Umbilical cord (tissue), 2 donors: ENCODE measurements around the gene F11. TPM values are rescaled to one million over a fixed set of nuclear protein-coding genes. Genes with fewer than 3 reads are reported as not detected.
"Not testable (repeated sequence)": the region's sequence is repeated elsewhere in the genome, so short reads cannot be mapped to it uniquely, and the experiment has no call there.

Source experiments
- DNase-seq: peaks from one replicate; pipeline ENCODE4 v3.0.0-alpha.2; 2015; ENCODE audit warnings: low spot score
- total RNA-seq: library from RNA; depleted of rRNA; stranded (reverse); fragments of >200 nt; gene quantifications from one replicate; pipeline ENCODE4 v1.2.3, GENCODE V29; 2014; ENCODE audit warnings: low replicate concordance; ENCODE audit not compliant: insufficient read depth

The F11 gene
- total RNA-seq, 1 donor from 2014 or later, result not detected

GRCh38 chr4:186249785-186250754 is 15.9 kb upstream of the F11 start:
- DNase-seq, result no peak

- no peak for DNase-seq
Measured at GRCh38 chr4:186250760-186251159, 15.2 kb upstream of the F11 start.

GRCh38 chr4:186255122-186255521 is 10.9 kb upstream of the F11 start:
- no peak for DNase-seq

GRCh38 chr4:186258216-186258811 is 7.7 kb upstream of the F11 start:
- DNase-seq, result no peak

DNA sequence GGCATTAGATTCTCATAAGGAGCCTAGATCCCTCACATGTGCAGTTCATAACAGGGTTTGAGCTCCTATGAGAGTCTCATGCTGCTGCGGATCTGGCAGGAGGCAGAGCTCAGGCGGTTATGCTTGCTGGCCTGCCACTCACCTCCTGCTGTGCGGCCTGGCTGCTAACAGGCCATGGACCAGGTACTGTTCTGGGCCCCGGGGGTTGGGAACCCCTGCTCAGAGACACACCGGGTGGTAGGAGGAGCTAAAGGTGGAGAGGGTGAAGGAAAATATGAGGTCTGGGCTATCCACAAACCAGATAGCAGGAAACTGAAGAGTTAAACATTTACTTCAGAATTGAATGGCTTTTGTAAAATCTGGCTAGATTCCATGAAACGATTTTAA is 5.9 kb upstream of the F11 start:
- DNase-seq, result no peak

GRCh38 chr4:186260504-186261448 is 5.2 kb upstream of the F11 start:
- DNase-seq, result no peak

DNA sequence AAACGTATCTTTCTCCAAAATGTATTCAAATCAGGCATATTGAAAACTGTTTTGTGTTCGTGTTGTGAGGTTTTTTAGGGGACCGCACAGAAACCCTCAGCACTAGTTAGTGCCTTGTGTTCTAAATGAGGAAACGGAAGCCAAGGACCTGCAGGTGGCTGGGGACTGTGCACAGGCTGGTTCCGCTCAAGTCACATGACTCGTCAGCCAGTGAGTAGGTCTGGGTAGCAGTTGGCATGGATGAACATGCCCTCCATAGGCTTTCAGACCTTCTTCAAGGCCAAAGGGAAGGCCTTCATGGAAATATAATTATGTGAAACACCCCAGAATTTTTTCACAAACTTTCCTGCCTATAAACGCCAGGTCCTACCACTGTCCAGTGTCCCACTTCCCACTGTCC is 1.3 kb upstream of the F11 start:
- no peak for DNase-seq

- not testable (repeated sequence) for DNase-seq
Measured at GRCh38 chr4:186265250-186265649, 739 bp upstream of the F11 start.

GRCh38 chr4:186266729-186267456 is 904 bp downstream of the F11 start:
- DNase-seq, result peak; percentile 5

DNA sequence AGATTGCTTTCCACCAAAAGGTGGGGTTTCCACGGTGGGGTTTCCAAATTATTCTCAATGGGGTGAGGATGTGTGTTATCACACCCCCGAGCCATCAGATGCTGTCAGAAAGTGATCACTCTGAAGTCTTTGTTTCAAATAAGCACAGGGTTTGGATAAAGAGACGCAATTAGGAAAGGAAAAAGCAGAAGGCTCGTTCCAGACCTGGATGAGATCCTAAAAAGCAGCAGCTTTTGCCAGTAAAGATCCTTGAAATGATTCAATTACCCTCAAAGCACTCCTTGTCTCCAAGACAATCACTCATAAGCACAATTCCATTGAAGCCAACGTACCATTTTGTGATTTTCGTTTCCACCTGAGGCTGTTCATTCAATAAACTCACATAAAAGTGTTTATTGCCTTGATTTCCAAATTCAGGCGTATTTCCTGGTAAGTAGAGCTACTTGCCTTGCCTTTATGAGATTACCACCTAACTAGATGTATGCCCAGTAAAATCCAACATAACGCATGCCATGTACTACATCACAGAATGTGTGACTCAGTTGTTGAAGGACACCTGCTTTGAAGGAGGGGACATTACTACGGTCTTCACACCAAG is 5.2 kb downstream of the F11 start:
- no peak for DNase-seq

DNA sequence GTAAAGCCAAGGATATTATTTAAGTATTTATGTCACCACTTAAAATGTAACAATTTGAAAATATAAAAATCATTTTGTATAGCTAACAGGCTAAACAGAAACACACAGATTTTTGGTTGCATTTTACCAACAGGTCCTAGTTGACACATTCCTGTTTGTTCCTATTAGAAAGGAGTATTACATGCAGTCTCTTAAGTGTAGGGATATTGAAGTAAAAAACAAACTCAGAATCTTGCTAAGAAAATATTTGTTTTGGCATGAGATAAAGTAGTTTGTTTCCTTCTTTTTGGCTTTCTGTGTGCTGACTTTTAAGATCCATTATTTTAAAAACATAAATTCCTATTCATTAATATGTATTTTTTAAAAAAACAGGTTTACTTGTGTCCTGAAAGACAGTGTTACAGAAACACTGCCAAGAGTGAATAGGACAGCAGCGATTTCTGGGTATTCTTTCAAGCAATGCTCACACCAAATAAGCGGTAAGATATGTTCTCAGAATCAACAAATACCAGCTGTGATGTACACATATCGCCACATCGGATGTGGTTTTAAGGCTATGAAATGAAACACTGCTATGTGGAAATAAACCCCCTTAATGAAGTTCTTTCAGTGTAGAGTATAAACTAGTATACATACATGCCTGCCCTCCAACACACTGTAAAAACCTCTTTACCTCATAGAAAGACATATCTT is 6.9 kb downstream of the F11 start:
- DNase-seq, result no peak

DNA sequence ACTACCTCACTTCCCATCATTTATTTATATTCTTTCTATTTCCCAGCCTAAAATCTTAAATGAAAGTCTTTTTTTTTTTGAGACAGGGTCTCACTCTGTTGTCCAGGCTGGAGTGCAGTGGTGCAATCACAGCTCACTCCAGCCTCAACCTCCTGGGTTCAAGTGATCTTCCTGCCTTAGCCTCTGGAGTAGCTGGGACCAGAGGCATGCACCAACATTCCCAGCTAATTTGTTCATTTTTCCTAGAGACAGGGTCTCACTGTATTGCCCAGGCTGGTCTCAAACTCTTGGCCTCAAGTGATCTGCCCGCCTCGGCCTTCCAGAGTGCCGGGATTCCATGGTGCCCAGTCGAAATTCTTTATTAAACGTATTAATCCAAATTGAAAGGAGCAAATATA is 7.4 kb downstream of the F11 start:
- not testable (repeated sequence) for DNase-seq

GRCh38 chr4:186283311-186283710 is 17.3 kb downstream of the F11 start:
- no peak for DNase-seq

- DNase-seq, result no peak
Measured at GRCh38 chr4:186285147-186285546, 19.2 kb downstream of the F11 start.

GRCh38 chr4:186286581-186286980 is 20.6 kb downstream of the F11 start:
- DNase-seq, result no peak

DNA sequence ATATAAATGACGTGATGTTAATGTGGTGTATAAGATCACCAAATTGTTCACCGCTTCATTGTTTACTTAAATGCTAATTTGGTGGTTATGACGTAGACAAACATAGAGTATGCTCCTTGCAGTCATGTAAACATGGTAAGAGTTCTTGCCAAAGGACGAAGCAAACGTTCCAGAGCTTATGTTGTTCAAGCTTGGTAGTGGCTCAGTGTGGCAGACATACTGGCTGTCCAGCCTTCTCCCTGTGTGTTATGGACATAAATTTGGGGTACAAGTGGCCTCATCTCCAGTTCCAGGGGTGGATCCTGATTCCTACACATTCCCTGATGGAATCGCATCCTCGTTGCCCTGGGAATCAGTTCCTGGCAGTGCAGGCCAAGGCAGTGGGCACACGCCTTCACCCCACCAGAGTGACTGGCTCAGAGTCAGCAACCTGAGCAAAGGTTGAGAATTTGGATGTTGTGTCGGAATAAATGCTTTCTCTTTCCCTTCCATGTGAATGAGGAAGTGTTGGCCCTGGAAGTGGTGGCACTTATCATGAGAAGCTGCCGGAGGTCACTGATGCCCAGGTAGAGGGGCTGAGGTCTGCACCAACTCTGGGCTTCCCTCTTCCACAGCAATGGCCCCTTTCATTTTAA is 25.4 kb downstream of the F11 start:
- DNase-seq, result no peak

DNA sequence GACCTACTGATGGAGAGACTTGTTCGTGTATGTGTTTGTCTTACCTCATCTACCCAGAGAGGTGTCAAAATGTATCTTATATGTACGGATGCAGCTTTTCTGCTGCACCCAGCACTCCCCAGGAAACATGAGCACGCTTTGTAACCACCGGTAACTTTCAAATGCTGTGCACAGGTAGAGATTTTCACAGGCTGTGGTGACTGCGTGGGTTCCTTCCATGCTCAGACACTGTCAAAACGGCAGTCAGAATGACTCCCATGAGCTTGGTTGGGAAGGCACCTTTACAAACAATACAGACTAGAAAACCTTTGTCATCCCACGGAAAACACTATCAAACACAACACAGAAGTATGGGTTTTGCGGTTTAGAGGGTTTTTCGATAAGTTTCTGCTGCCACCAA is 28.2 kb downstream of the F11 start:
- DNase-seq, result no peak

DNA sequence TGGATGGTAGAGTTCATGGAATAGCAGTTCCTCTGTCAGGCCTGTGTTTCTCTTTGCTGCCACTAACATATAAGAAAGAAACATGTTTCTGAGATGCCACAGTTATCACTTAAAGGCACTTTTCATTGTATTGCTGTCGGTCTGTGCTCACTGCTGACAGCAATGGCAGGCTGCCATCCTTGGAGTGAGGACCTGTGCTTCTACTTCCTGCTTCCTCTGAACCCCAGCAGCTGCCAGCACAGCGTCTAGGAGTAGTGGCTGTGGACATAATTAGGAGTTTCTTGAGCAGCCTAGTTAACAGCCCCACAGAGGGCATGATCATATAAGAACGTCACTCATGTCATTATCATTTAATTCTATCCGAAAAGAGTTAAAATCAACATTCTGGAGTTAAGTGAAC is 30.5 kb downstream of the F11 start:
- DNase-seq, result no peak

DNA sequence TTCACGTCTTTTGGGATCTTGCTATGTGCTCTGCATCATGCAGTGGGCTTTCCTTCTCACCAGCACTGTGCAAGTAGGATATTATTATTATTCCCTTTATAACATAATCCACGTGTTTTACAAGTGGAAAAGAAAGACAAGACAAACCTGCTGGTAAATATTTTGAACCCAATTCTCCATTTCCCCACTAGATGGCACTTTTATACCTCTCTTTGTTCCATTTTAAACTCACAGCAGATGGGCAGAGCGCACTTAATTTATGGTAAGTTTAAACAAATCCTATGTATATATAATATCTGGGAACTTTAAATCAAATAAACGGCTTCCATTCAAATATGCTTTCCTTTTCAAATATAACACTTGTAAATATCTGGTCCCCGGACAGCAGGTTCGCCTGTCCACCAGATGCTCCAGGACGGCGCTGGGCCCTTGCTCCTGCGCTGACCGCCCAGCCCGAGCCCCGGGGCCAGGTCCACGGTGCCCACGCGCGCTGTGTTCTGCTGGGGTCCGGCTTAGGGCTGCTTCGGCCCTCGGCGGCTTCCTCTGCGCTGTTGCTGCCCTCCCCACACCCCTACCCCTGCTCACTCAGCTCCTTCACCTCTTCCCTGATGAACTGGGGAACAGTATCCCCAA is 31.1 kb downstream of the F11 start:
- peak; percentile 54 for DNase-seq
